PC-9 (cell line): ENCODE measurements around the gene KDM4B.

ENCODE experiments used
- EZH2 ChIP-seq: fragments of 200-600 bp; sonication (generic); IDR thresholded peaks from 2 replicates; pipeline ENCODE4 v1.8.0; 2017; ENCODE audit warnings: antibody characterized with exemption, low read depth
- TF ChIP-seq, protein P1 (sequence below): fragments of 200-600 bp; sonication (generic); conservative IDR thresholded peaks from 2 replicates; pipeline ENCODE4 v1.6.1; 2017; ENCODE audit warnings: mixed run types, antibody characterized with exemption, mild to moderate bottlenecking, moderate library complexity

DNA sequence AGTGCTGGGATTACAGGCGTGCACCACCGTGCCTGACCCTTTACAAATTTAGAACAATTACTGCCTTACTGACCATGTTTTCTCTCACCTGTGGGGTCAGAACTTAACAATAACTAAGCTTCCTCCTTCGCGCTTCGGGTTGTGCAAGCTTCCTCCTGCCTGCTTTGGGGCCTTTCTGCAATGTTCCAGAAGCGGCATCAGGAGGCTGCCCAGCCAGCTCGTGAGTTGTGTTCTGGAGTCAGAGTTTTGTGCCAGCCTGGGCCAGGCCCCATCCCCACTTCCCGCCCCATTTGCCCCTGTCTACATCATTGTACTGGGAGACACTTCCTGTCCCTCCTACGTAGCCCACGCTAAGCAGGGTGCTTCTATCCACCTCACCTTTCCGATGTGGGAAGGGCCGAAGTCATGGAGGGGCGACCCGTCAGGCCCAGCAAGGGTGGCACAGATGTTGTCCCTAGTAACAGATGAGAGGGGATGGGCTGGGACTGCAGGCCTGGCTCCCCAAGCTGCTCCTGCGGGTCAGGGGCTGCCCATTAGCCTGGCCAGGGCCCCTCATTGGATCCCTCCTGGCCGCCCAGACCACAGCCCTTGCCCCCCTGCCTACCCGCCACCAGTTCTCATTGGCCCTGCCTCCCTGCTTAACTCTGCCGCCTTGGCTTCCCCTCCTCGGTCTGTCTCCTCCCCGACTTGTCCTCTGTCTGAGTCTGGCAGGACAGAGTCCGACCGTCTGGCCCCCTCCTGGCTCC lies 46.2 kb upstream of the KDM4B start:
- TF ChIP-seq, protein P1, sequence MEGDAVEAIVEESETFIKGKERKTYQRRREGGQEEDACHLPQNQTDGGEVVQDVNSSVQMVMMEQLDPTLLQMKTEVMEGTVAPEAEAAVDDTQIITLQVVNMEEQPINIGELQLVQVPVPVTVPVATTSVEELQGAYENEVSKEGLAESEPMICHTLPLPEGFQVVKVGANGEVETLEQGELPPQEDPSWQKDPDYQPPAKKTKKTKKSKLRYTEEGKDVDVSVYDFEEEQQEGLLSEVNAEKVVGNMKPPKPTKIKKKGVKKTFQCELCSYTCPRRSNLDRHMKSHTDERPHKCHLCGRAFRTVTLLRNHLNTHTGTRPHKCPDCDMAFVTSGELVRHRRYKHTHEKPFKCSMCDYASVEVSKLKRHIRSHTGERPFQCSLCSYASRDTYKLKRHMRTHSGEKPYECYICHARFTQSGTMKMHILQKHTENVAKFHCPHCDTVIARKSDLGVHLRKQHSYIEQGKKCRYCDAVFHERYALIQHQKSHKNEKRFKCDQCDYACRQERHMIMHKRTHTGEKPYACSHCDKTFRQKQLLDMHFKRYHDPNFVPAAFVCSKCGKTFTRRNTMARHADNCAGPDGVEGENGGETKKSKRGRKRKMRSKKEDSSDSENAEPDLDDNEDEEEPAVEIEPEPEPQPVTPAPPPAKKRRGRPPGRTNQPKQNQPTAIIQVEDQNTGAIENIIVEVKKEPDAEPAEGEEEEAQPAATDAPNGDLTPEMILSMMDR = no peak
- TF ChIP-seq EZH2 = no peak
